Activated CD8-positive, alpha-beta memory T cell treated with anti-CD3 and anti-CD28 coated beads for 24 hours (primary cell): ENCODE measurements around the gene MYOZ3.

Experiments
- DNase-seq: peaks from one replicate; pipeline ENCODE4 v3.0.0-alpha.2; 2020

Gene MYOZ3

GRCh38 chr5:150703762-150704161 is 42.7 kb downstream of the MYOZ3 start:
- no peak for DNase-seq

- DNase-seq: no peak
These were observed 45.8 kb downstream of the MYOZ3 start for GRCh38 chr5:150706776-150707390.

DNA sequence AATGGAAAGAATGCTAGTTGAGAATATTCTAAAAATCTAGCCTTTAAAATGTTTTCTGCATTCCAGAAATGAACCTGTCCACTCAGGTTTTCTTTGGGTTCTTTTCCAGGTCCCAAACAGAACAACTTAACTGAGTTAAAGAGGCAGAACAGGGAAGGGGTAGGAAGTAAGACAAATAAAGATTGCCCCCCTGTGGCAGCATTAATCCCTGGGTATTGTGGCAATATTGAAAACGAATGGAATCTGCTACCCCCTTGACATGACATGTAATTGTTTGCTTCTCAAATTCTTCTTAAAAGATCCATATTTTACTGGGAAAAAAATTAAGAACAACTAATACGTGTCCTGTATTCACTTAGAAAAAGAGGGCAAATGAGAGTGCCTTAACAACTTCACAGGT is 49.1 kb downstream of the MYOZ3 start:
- no peak for DNase-seq

DNA sequence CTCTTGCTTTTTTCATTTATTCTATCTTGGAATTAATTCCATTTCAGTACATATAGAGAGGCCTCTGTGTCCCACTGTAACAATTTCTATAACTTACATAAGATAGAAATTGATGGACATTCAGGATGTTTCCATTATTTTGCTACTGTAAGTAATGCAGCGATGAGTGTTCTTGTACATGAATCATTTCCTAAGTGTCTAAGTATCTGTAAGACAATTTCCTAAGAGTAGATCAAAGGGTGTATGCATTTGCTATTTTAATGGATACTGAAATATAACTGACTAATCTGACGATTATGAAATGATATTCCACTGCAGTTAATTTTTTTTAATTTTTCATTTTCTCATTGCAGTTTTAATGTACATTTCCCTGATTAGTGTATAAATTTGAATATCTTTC is 62.8 kb downstream of the MYOZ3 start:
- DNase-seq: no peak
